DND-41 (cell line): ENCODE data around the gene TAF1B.

ENCODE experiments used
- ATAC-seq: fragments of 200-7000 bp; cut with Tn5 transposase; 3 replicates; pipeline ENCODE4 v1.9.1; 2021; ENCODE audit warnings: low read depth; ENCODE audit not compliant: insufficient read depth
- DNase-seq: peaks from one replicate; pipeline ENCODE4 v3.0.0-alpha.2; 2020
- H2AFZ ChIP-seq: 2 replicates; pipeline ENCODE4 v1.6.0; 2012; ENCODE audit warnings: low read depth, low read length
- H3K27ac ChIP-seq: 2 replicates; pipeline ENCODE4 v1.5.1; 2012; ENCODE audit warnings: low read length, inconsistent platforms
- H3K27me3 ChIP-seq: fragments of 200-600 bp; sonication (generic); 2 replicates; pipeline ENCODE4 v1.6.0; 2012; ENCODE audit warnings: low read length, mild to moderate bottlenecking, inconsistent platforms; ENCODE audit not compliant: insufficient read depth, poor library complexity
- H3K36me3 ChIP-seq: 2 replicates; pipeline ENCODE4 v1.5.1; 2012; ENCODE audit warnings: low read length, inconsistent platforms; ENCODE audit not compliant: insufficient read depth
- H3K4me1 ChIP-seq: 2 replicates; pipeline ENCODE4 v1.5.1; 2012; ENCODE audit warnings: mild to moderate bottlenecking, low read length; ENCODE audit not compliant: insufficient read depth
- H3K4me2 ChIP-seq: 2 replicates; pipeline ENCODE4 v1.6.0; 2012; ENCODE audit warnings: mild to moderate bottlenecking, moderate library complexity, low read length, inconsistent platforms; ENCODE audit not compliant: insufficient read depth
- H3K4me3 ChIP-seq, 2 experiments: fragments of 200-600 bp in 1 of 2; shearing (Covaris generic) in 1 of 2; 2 replicates each; pipeline ENCODE4 v1.5.1; 2012 to 2016; ENCODE audit warnings: inconsistent platforms in 2 of 2, low read length in 2 of 2, mild to moderate bottlenecking in 2 of 2, low read depth in 1 of 2, moderate library complexity in 1 of 2
- H3K79me2 ChIP-seq: 2 replicates; pipeline ENCODE4 v1.6.0; 2012; ENCODE audit warnings: low read length, inconsistent platforms; ENCODE audit not compliant: insufficient read depth
- H3K9ac ChIP-seq: 2 replicates; pipeline ENCODE4 v1.6.0; 2012; ENCODE audit warnings: low read depth, mild to moderate bottlenecking, inconsistent platforms, low read length, moderate library complexity
- H3K9me3 ChIP-seq: 2 replicates; pipeline ENCODE4 v1.5.1; 2012; ENCODE audit warnings: low read length, moderate library complexity, mild to moderate bottlenecking, inconsistent platforms; ENCODE audit not compliant: insufficient read depth, severe bottlenecking
- H4K20me1 ChIP-seq: 2 replicates; pipeline ENCODE4 v1.6.0; 2012; ENCODE audit warnings: low read length; ENCODE audit not compliant: insufficient read depth
- EZH2 ChIP-seq: IDR thresholded peaks from 3 replicates; pipeline ENCODE4 v1.6.1; 2012; ENCODE audit warnings: borderline replicate concordance, low read depth, mild to moderate bottlenecking, moderate library complexity, low read length, inconsistent platforms; ENCODE audit not compliant: severe bottlenecking
- TF ChIP-seq, protein P1 (sequence below): IDR thresholded peaks from 2 replicates; pipeline ENCODE4 v1.5.1; 2012; ENCODE audit warnings: borderline replicate concordance, low read length, moderate library complexity, mild to moderate bottlenecking; ENCODE audit not compliant: poor library complexity, severe bottlenecking; ENCODE audit errors: extremely low read depth

The TAF1B gene

DNA sequence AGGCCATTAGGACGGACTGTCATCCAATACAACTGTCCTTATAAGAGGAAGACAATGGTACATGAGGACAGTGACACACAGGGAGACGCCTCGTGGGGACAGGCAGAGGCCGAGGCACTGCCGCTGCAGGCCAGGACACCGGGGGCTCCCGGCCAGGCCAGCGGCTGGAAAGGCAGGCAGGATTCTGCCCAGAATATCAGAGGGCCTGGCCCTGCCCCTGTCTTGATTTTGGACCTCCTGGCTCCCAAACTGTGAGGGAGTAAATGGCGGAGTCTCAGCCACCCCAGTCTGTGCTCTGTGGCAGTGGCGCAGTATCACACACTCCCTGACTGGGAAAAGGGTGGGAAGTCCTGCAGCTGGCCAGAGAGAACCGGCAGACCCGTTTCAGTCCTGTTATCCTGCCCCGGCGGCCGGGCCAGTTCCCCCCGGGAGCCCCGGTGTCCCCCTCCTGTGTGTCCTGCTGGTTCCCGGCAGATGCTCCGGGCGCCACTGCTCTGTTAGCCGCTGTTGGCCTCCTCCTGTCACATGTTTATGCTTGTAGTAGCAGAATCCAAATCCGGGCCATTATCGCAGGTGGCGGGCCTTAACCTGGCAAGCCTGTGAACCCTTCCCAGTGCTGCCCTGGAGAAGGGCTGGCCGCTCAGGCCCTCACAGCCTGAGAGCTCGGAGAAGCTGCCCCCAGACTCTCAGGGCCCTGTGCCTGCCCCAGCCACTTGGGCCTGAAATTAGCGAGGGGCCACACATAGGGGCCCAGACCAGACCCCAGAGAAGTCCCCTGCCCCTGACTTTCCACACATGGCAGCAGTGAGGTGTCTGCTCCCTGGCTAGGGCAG is 31.4 kb upstream of the TAF1B start:
- Histone ChIP-seq H3K4me2 (no peak overlapping the region), H3K9me3 (no peaks in the 10 kb centered on the region), H3K79me2 (no peaks in the 10 kb centered on the region), H3K4me3 (no peak overlapping the region), H2AFZ (no peak overlapping the region), H3K4me1 (peaks cover 5% of the 10 kb centered on the region), H3K36me3 (no peaks in the 10 kb centered on the region), H4K20me1 (no peaks in the 10 kb centered on the region), H3K27ac (no peak overlapping the region), H3K27me3 (no peaks in the 10 kb centered on the region), H3K9ac (no peak overlapping the region)
- TF ChIP-seq, protein P1, sequence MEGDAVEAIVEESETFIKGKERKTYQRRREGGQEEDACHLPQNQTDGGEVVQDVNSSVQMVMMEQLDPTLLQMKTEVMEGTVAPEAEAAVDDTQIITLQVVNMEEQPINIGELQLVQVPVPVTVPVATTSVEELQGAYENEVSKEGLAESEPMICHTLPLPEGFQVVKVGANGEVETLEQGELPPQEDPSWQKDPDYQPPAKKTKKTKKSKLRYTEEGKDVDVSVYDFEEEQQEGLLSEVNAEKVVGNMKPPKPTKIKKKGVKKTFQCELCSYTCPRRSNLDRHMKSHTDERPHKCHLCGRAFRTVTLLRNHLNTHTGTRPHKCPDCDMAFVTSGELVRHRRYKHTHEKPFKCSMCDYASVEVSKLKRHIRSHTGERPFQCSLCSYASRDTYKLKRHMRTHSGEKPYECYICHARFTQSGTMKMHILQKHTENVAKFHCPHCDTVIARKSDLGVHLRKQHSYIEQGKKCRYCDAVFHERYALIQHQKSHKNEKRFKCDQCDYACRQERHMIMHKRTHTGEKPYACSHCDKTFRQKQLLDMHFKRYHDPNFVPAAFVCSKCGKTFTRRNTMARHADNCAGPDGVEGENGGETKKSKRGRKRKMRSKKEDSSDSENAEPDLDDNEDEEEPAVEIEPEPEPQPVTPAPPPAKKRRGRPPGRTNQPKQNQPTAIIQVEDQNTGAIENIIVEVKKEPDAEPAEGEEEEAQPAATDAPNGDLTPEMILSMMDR: no peak
- no peak for TF ChIP-seq EZH2
- ATAC-seq (no peak), DNase-seq (no peak)

DNA sequence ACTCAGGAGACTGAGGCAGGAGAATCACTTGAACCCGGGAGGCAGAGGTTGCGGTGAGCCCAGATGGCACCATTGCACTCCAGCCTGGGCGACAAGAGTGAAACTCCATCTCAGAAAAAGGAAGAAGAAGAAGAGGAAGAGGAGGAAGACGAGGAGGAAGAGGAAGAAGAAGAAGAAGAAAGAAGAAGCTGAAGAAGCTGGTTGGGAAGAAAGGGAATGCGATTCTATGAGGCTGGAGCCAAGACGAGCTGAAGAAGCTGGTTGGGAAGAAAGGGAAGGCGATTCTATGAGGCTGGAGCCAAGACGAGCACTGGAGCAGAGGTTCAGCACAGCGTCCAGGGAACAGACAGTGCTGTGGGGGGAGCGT is 30.3 kb upstream of the TAF1B start:
- Histone ChIP-seq H4K20me1 (no peaks in the 10 kb centered on the region), H3K9me3 (no peaks in the 10 kb centered on the region), H3K4me1 (peaks cover 5% of the 10 kb centered on the region), H2AFZ (no peak overlapping the region), H3K27me3 (no peaks in the 10 kb centered on the region), H3K27ac (no peak overlapping the region), H3K4me3 (no peak overlapping the region), H3K4me2 (no peak overlapping the region), H3K79me2 (no peaks in the 10 kb centered on the region), H3K9ac (no peak overlapping the region), H3K36me3 (no peaks in the 10 kb centered on the region)
- TF ChIP-seq, protein P1: no peak
- no peak for TF ChIP-seq EZH2
- DNase-seq (no peak), ATAC-seq (no peak)

DNA sequence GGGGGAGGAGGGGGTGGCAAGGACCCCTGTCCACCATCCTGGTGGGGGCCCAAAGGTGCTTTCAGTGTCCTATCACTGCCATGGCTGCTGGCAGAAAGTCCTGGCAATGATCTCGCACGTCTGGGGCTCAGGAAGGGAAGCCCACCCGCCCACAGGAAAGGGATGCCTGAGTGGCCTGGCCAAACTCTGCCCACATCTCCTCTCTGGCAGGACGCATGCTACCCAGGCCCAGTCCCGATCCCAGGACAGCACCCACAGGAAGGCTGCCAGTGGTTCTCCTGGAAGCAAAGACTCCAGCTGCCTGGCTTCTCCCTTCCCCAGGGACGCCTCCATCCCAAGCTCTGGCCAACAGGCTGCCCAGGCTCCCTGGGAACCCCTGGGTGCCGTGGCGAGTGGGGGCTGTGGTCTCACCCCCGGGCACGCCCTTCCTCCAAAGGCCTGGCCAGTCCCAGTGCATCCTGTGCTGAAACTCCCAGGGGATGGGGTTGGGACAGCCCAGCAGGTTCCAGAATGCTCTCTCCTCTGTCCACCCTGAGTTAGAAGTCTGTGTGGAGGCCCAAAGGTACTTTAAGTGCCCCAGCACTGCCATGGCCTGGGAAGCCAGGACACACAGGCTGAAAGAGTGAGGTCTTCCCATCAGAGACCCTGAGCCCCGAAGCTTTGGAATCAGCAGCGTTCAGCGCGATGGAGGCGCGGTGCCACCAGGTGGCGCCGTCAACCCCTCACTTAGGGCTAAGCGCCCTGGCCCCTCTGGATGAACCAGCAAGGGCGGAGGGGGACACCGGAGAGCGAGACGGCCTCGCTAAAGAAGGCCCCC is 29.8 kb upstream of the TAF1B start:
- H4K20me1 ChIP-seq: no peaks in the 10 kb centered on the region
- no peak overlapping the region for H3K27ac ChIP-seq
- no peak overlapping the region for H3K9ac ChIP-seq
- no peak for TF ChIP-seq EZH2
- TF ChIP-seq, protein P1: peak; percentile 96
- H2AFZ ChIP-seq: peak overlapping the region; percentile 41; the same call in 1 of the 2 replicates
- peak; percentile 96 for ATAC-seq
- H3K4me1 ChIP-seq: peaks cover 5% of the 10 kb centered on the region
- H3K4me2 ChIP-seq: peak overlapping the region; percentile 40
- no peaks in the 10 kb centered on the region for H3K79me2 ChIP-seq
- no peaks in the 10 kb centered on the region for H3K27me3 ChIP-seq
- no peak overlapping the region for H3K4me3 ChIP-seq
- H3K9me3 ChIP-seq: no peaks in the 10 kb centered on the region
- no peaks in the 10 kb centered on the region for H3K36me3 ChIP-seq
- peak; percentile 73 for DNase-seq
